Neuronal stem cell (in vitro differentiated cells): ENCODE measurements around the gene CDK14.

Experiments used
- DNase-seq: peaks from one replicate; pipeline ENCODE4 v3.0.0-alpha.2; 2013; ENCODE audit warnings: low spot score
- H2AFZ ChIP-seq: one replicate; pipeline ENCODE4 v1.6.1; 2013; ENCODE audit warnings: mild to moderate bottlenecking, low read length, inconsistent platforms
- H2AK5ac ChIP-seq: 2 replicates; pipeline ENCODE4 v1.6.1; 2013; ENCODE audit warnings: low read depth, mild to moderate bottlenecking, inconsistent platforms, low read length, moderate library complexity, mixed read lengths
- H2BK120ac ChIP-seq: 2 replicates; pipeline ENCODE4 v1.6.1; 2013; ENCODE audit warnings: low read depth, mild to moderate bottlenecking, inconsistent platforms, low read length, moderate library complexity, mixed read lengths
- H2BK12ac ChIP-seq: one replicate; pipeline ENCODE4 v1.6.1; 2013; ENCODE audit warnings: low read length, inconsistent platforms
- H2BK15ac ChIP-seq: 2 replicates; pipeline ENCODE4 v1.6.1; 2013; ENCODE audit warnings: mild to moderate bottlenecking, low read length, inconsistent platforms, mixed read lengths
- H2BK5ac ChIP-seq: one replicate; pipeline ENCODE4 v1.6.1; 2013; ENCODE audit warnings: inconsistent platforms, mild to moderate bottlenecking, low read length, moderate library complexity
- H3K14ac ChIP-seq: one replicate; pipeline ENCODE4 v1.6.1; 2013; ENCODE audit warnings: low read length, inconsistent platforms
- H3K18ac ChIP-seq: 2 replicates; pipeline ENCODE4 v1.6.1; 2013; ENCODE audit warnings: low read length, inconsistent platforms
- H3K23ac ChIP-seq: 2 replicates; pipeline ENCODE4 v1.6.1; 2013; ENCODE audit warnings: low read depth, mild to moderate bottlenecking, mixed read lengths, low read length, inconsistent platforms; ENCODE audit not compliant: poor library complexity
- H3K27ac ChIP-seq: replicated peaks from 3 replicates; pipeline ENCODE4 v1.5.1; 2013; ENCODE audit warnings: low read length, inconsistent platforms
- H3K27me3 ChIP-seq, 3 experiments: 2 replicates each; pipeline ENCODE4 v1.6.1; 2013; ENCODE audit warnings: low read length in 3 of 3, mild to moderate bottlenecking in 2 of 3, inconsistent platforms in 1 of 3, low read depth in 1 of 3, mixed read lengths in 1 of 3, moderate library complexity in 1 of 3; ENCODE audit not compliant: control insufficient read depth in 3 of 3, insufficient read depth in 3 of 3
- H3K36me3 ChIP-seq, 2 donors: replicated peaks in 1 of 2; 2 replicates each; pipeline ENCODE4 v1.6.1; 2013; ENCODE audit warnings: low read length in 2 of 2; ENCODE audit not compliant: control insufficient read depth in 2 of 2, insufficient read depth in 2 of 2
- H3K4ac ChIP-seq: 2 replicates; pipeline ENCODE4 v1.6.1; 2013; ENCODE audit warnings: inconsistent platforms, mild to moderate bottlenecking, low read length, moderate library complexity
- H3K4me1 ChIP-seq, 2 donors: 1 replicate in 1 of 2; 2 replicates in 1 of 2; pipeline ENCODE4 v1.6.1; 2013; ENCODE audit warnings: low read length in 2 of 2, low read depth in 1 of 2; ENCODE audit not compliant: control insufficient read depth in 2 of 2, insufficient read depth in 1 of 2
- H3K4me2 ChIP-seq: one replicate; pipeline ENCODE4 v1.6.1; 2013; ENCODE audit warnings: mild to moderate bottlenecking, low read length, inconsistent platforms; ENCODE audit not compliant: insufficient read depth, poor library complexity, severe bottlenecking
- H3K4me3 ChIP-seq, 2 donors: 2 replicates each; pipeline ENCODE4 v1.5.1; 2013; ENCODE audit warnings: low read length in 2 of 2, mild to moderate bottlenecking in 2 of 2, inconsistent platforms in 1 of 2, moderate library complexity in 1 of 2
- H3K79me1 ChIP-seq: one replicate; pipeline ENCODE4 v1.6.1; 2013; ENCODE audit warnings: low read depth, mild to moderate bottlenecking, inconsistent platforms, low read length, moderate library complexity
- H3K9ac ChIP-seq: one replicate; pipeline ENCODE4 v1.6.1; 2013; ENCODE audit warnings: mild to moderate bottlenecking, low read depth, low read length, inconsistent platforms; ENCODE audit not compliant: poor library complexity
- H3K9me3 ChIP-seq, 2 donors: replicated peaks in 1 of 2; 2 replicates each; pipeline versions ENCODE3 to v1.6.1; 2013; ENCODE audit warnings: low read length in 2 of 2, mild to moderate bottlenecking in 2 of 2, inconsistent platforms in 1 of 2, low read depth in 1 of 2, mixed read lengths in 1 of 2, moderate library complexity in 1 of 2; ENCODE audit not compliant: control insufficient read depth in 2 of 2, insufficient read depth in 1 of 2
- H4K8ac ChIP-seq: one replicate; pipeline ENCODE4 v1.6.1; 2013; ENCODE audit warnings: low read depth, mild to moderate bottlenecking, inconsistent platforms, low read length, moderate library complexity
- H4K91ac ChIP-seq: one replicate; pipeline ENCODE4 v1.6.1; 2013; ENCODE audit warnings: low read length, low read depth, mild to moderate bottlenecking, inconsistent platforms; ENCODE audit not compliant: poor library complexity
- WGBS, 2 donors: extraction: QIAGEN DNeasy Blood & Tissue Kit; methylation state at CpG; one replicate each; pipeline ENCODE4 v1.1.7; 2013; ENCODE audit warnings: missing lambda C conversion rate in 2 of 2, mixed read lengths in 1 of 2; ENCODE audit not compliant: insufficient read length in 2 of 2, insufficient replicate concordance in 1 of 2; ENCODE audit errors: extremely low coverage in 2 of 2; 5-methylcytosine and 5-hydroxymethylcytosine counted together

CDK14 gene

GRCh38 chr7:90660100-90660499 is 64.0 kb downstream of the CDK14 start:
- Histone ChIP-seq H3K18ac (no peak overlapping the region), H3K23ac (no peak overlapping the region), H3K4me2 (no peak overlapping the region), H2BK120ac (no peak overlapping the region), H3K4me1 (peaks cover 8 to 11% of the 10 kb centered on the region in 2 donors), H3K36me3 (no peaks in the 10 kb centered on the region), H3K4me3 (no peak overlapping the region), H3K27me3 (no peaks in the 10 kb centered on the region), H2AFZ (no peak overlapping the region), H4K91ac (no peak overlapping the region), H3K79me1 (peaks cover 1% of the 10 kb centered on the region), H3K9ac (no peak overlapping the region), H2BK5ac (no peak overlapping the region), H3K9me3 (peaks cover 0 to 8% of the 10 kb centered on the region in 2 donors), H2BK15ac (no peak overlapping the region), H4K8ac (no peak overlapping the region), H2BK12ac (no peak overlapping the region), H3K4ac (no peak overlapping the region), H2AK5ac (no peak overlapping the region), H3K14ac (no peak overlapping the region), H3K27ac (no peak overlapping the region)
- WGBS, 2 donors, result no CpG with 5 or more reads among the region's 2 CpGs
- DNase-seq, result no peak

- no peak overlapping the region for H3K4me2 ChIP-seq
- no peak overlapping the region for H3K4ac ChIP-seq
- peaks cover 0 to 8% of the 10 kb centered on the region in 2 donors for H3K9me3 ChIP-seq
- H3K27me3 ChIP-seq, result no peaks in the 10 kb centered on the region
- H2BK5ac ChIP-seq, result no peak overlapping the region
- DNase-seq, result no peak
- H3K27ac ChIP-seq, result no peak overlapping the region
- H3K4me1 ChIP-seq, result peaks cover 8 to 11% of the 10 kb centered on the region in 2 donors
- no peak overlapping the region for H2AK5ac ChIP-seq
- H4K91ac ChIP-seq, result no peak overlapping the region
- no peak overlapping the region for H2BK120ac ChIP-seq
- no peak overlapping the region for H3K4me3 ChIP-seq
- no peak overlapping the region for H2BK12ac ChIP-seq
- H3K79me1 ChIP-seq, result peaks cover 1% of the 10 kb centered on the region
- H2BK15ac ChIP-seq, result no peak overlapping the region
- no peaks in the 10 kb centered on the region for H3K36me3 ChIP-seq
- no peak overlapping the region for H3K23ac ChIP-seq
- H3K14ac ChIP-seq, result no peak overlapping the region
- no peak overlapping the region for H3K9ac ChIP-seq
- no peak overlapping the region for H2AFZ ChIP-seq
- no peak overlapping the region for H3K18ac ChIP-seq
- H4K8ac ChIP-seq, result no peak overlapping the region
- WGBS, 2 donors, result no CpG with 5 or more reads among the region's 1 CpG
Observed at GRCh38 chr7:90660819-90661218, 64.7 kb downstream of the CDK14 start.

- Histone ChIP-seq H3K4ac (no peak overlapping the region), H3K27ac (no peak overlapping the region), H4K91ac (no peak overlapping the region)
Observed at GRCh38 chr7:90661290-90662151, 65.4 kb downstream of the CDK14 start.

GRCh38 chr7:90663176-90663575 is 67.1 kb downstream of the CDK14 start:
- Histone ChIP-seq H3K9me3 (peaks cover 0 to 6% of the 10 kb centered on the region in 2 donors), H3K4me3 (no peak overlapping the region), H3K4ac (no peak overlapping the region)

More at GRCh38 chr7:90661290-90662151, 65.4 kb downstream of the CDK14 start:
- H3K79me1 ChIP-seq, result peaks cover 1% of the 10 kb centered on the region
- H2BK12ac ChIP-seq, result no peak overlapping the region
- H2BK120ac ChIP-seq, result no peak overlapping the region
- no peak overlapping the region for H2AFZ ChIP-seq
- no peak overlapping the region for H3K23ac ChIP-seq
- no peaks in the 10 kb centered on the region for H3K36me3 ChIP-seq
- no peak overlapping the region for H3K9ac ChIP-seq
- H3K9me3 ChIP-seq, result peaks cover 0 to 8% of the 10 kb centered on the region in 2 donors
- no peak overlapping the region for H2BK5ac ChIP-seq
- H3K4me2 ChIP-seq, result no peak overlapping the region
- no peak overlapping the region for H3K14ac ChIP-seq
- no peak overlapping the region for H3K4me3 ChIP-seq
- H3K27me3 ChIP-seq, result no peaks in the 10 kb centered on the region
- no peak overlapping the region for H2AK5ac ChIP-seq
- H3K4me1 ChIP-seq, result peaks cover 8 to 11% of the 10 kb centered on the region in 2 donors
- DNase-seq, result no peak
- no peak overlapping the region for H2BK15ac ChIP-seq
- H4K8ac ChIP-seq, result peak overlapping the region; percentile 19
- WGBS, 2 donors, result no CpG with 5 or more reads among the region's 6 CpGs
- H3K18ac ChIP-seq, result no peak overlapping the region

More at GRCh38 chr7:90663176-90663575, 67.1 kb downstream of the CDK14 start:
- Histone ChIP-seq H3K27ac (no peak overlapping the region), H3K14ac (no peak overlapping the region), H2AFZ (no peak overlapping the region), H4K8ac (no peak overlapping the region), H2AK5ac (no peak overlapping the region), H3K27me3 (no peaks in the 10 kb centered on the region), H3K23ac (no peak overlapping the region), H4K91ac (no peak overlapping the region), H3K4me1 (peaks cover 8 to 11% of the 10 kb centered on the region in 2 donors), H2BK5ac (no peak overlapping the region), H3K79me1 (peaks cover under 1% of the 10 kb centered on the region), H2BK15ac (no peak overlapping the region), H3K9ac (no peak overlapping the region), H3K36me3 (no peaks in the 10 kb centered on the region), H3K18ac (no peak overlapping the region), H2BK12ac (no peak overlapping the region), H3K4me2 (no peak overlapping the region), H2BK120ac (no peak overlapping the region)
- DNase-seq, result no peak
- no CpG with 5 or more reads among the region's 3 CpGs for WGBS, 2 donors
